ENCODE measurements around the gene SLC32A1. TPM values are rescaled to one million over a fixed set of nuclear protein-coding genes. Genes with fewer than 3 reads are reported as not detected.
A peak's percentile ranks its signal among the peaks of the same experiment; 100 is the strongest.

Gene SLC32A1, protein sequence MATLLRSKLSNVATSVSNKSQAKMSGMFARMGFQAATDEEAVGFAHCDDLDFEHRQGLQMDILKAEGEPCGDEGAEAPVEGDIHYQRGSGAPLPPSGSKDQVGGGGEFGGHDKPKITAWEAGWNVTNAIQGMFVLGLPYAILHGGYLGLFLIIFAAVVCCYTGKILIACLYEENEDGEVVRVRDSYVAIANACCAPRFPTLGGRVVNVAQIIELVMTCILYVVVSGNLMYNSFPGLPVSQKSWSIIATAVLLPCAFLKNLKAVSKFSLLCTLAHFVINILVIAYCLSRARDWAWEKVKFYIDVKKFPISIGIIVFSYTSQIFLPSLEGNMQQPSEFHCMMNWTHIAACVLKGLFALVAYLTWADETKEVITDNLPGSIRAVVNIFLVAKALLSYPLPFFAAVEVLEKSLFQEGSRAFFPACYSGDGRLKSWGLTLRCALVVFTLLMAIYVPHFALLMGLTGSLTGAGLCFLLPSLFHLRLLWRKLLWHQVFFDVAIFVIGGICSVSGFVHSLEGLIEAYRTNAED
- polyA plus RNA-seq (2013, experiment 1 of 2), result not detected
- polyA plus RNA-seq (2013, experiment 2 of 2), result not detected

DNA sequence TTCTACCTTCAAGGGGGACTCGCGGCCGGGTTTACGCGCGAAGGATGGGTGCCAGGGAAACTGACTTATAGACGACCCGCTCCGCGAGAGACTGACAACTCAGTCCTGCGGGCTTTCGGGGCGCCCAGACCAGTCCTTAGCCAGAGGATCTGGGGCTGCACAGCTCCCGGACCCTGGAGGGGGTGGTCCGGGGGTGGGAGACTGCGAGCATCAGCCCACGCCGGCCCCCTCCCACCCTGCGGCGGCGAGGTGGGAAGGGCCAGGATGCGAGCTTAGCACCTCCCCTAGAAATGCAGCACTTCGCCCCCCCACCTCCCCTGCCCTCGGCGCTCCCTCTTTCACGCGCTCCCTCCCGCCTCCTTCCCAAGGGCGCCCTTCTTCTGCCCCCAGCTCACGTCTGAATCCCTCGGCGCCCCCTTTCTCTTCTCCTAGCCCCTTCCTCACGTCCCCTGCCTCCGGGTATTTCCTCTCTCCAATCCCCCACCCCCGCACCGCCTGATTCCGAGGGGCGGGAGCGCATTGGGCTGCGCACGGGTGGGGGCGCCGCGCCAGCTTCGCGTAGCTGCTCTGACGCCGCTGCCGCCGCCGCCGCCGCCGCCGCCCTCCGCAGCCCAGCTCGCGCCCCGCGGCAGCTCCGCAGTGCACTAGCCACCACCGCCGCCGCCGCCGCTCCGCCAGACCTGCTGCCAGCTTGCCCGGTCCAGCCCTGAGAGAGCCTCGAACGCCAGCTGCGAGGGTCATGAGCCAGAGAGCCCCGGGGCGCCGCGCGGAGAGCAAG is at the start of gene SLC32A1:
Gene SLC32A1, plus strand, starts transcription at position 639 of the 778 bp plus-strand sequence. CDS start 239 bp downstream, outside the sequence.
- Histone ChIP-seq H3K79me1 (replicated peaks; ENCODE audit: low read length, poor library complexity, severe bottlenecking) (no peaks in the 10 kb centered on the region), H2BK15ac (ENCODE audit: low read depth, poor library complexity, severe bottlenecking) (no peak within 1 kb of the TSS), H2BK5ac (ENCODE audit: low read depth, low read length, poor library complexity, severe bottlenecking) (no peak within 1 kb of the TSS), H3K36me3 (ENCODE audit: control insufficient read depth in 1 of 2, insufficient read depth in 2 of 2, low read depth in 1 of 2, low read length in 2 of 2) (no peaks in the 10 kb centered on the region), H3K18ac (ENCODE audit: low read depth in 1 of 2, low read length in 2 of 2) (no peak within 1 kb of the TSS), H3K27ac (ENCODE audit: low read length, poor library complexity, severe bottlenecking) (no peak within 1 kb of the TSS), H3K4me2 (ENCODE audit: low read length, poor library complexity, severe bottlenecking) (no peak within 1 kb of the TSS), H3K27me3 (ENCODE audit: control insufficient read depth in 1 of 2, insufficient read depth in 1 of 2, low read length in 2 of 2) (peaks cover 97 to 99% of the 10 kb centered on the region in 2 experiments), H4K8ac (ENCODE audit: low read length) (no peak within 1 kb of the TSS), H3K23ac (ENCODE audit: low read length in 2 of 2) (no peak within 1 kb of the TSS), H3K9me3 (ENCODE audit: control insufficient read depth, low read length) (peaks cover 2% of the 10 kb centered on the region), H3K4me1 (ENCODE audit: control insufficient read depth, insufficient read depth, low read depth, low read length) (peaks cover 27% of the 10 kb centered on the region), H3K4me3 (ENCODE audit: insufficient read depth in 1 of 2, low read depth in 1 of 2, low read length in 2 of 2) (no peak within 1 kb of the TSS), H3K14ac (ENCODE audit: low read length in 2 of 2) (no peak within 1 kb of the TSS), H2BK12ac (ENCODE audit: low read length in 2 of 2) (no peak within 1 kb of the TSS), H2AFZ (ENCODE audit: low read depth, low read length) (no peak within 1 kb of the TSS), H3K4ac (ENCODE audit: low read depth in 1 of 2, low read length in 2 of 2) (no peak within 1 kb of the TSS), H2BK120ac (ENCODE audit: low read depth, low read length) (no peak within 1 kb of the TSS), H3K9ac (ENCODE audit: low read length) (no peak within 1 kb of the TSS), H4K91ac (ENCODE audit: low read length) (no peak within 1 kb of the TSS), H2AK5ac (ENCODE audit: low read length, severe bottlenecking) (no peak within 1 kb of the TSS)
- 2% methylated on average over 70 of the region's 76 CpGs for WGBS
- no peak for DNase-seq

DNA sequence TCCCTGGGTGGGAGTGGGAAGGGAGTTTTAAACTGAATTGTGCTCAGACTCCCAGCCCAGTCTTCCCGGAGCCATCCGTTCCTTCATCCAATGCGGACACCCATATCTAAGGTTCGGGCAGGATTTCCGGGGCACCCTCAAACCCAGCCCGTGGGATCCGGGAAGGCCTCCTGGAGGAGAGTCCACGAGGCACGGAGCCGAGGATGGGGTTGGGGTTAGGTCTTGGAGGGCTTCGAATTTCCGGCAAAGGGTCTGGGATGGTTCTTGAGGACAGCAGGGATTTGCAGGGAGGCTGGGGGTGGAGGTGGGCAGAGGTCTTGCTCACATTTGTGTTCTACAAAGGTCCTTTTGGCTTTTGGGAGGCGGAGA is 49.5 kb upstream of the SLC32A1 start:
- H3K9ac ChIP-seq (ENCODE audit: low read length), result no peak overlapping the region
- peak overlapping the region; percentile 33 to 35 for H3K4me3 ChIP-seq (ENCODE audit: insufficient read depth in 1 of 2, low read depth in 1 of 2, low read length in 2 of 2)
- H3K27ac ChIP-seq (ENCODE audit: low read length, poor library complexity, severe bottlenecking), result no peak overlapping the region
- no peak overlapping the region for H2AK5ac ChIP-seq (ENCODE audit: low read length, severe bottlenecking)
- no peaks in the 10 kb centered on the region for H3K9me3 ChIP-seq (ENCODE audit: control insufficient read depth, low read length)
- H3K18ac ChIP-seq (ENCODE audit: low read depth in 1 of 2, low read length in 2 of 2), result no peak overlapping the region
- no peak overlapping the region for H2BK5ac ChIP-seq (ENCODE audit: low read depth, low read length, poor library complexity, severe bottlenecking)
- no peak overlapping the region for H2BK120ac ChIP-seq (ENCODE audit: low read depth, low read length)
- no peak overlapping the region for H3K4ac ChIP-seq (ENCODE audit: low read depth in 1 of 2, low read length in 2 of 2)
- no peak overlapping the region for H2BK15ac ChIP-seq (ENCODE audit: low read depth, poor library complexity, severe bottlenecking)
- no peak overlapping the region for H4K8ac ChIP-seq (ENCODE audit: low read length)
- no peak overlapping the region for H3K23ac ChIP-seq (ENCODE audit: low read length in 2 of 2)
- 57% methylated on average over 13 of the region's 13 CpGs for WGBS
- H2AFZ ChIP-seq (ENCODE audit: low read depth, low read length), result peak overlapping the region; percentile 7
- H4K91ac ChIP-seq (ENCODE audit: low read length), result no peak overlapping the region
- H3K27me3 ChIP-seq (ENCODE audit: control insufficient read depth in 1 of 2, insufficient read depth in 1 of 2, low read length in 2 of 2), result peaks cover 59 to 63% of the 10 kb centered on the region in 2 experiments
- H3K4me1 ChIP-seq (ENCODE audit: control insufficient read depth, insufficient read depth, low read depth, low read length), result peaks cover 10% of the 10 kb centered on the region
- H3K4me2 ChIP-seq (ENCODE audit: low read length, poor library complexity, severe bottlenecking), result peak overlapping the region; percentile 57
- H3K14ac ChIP-seq (ENCODE audit: low read length in 2 of 2), result no peak overlapping the region
- no peak overlapping the region for H2BK12ac ChIP-seq (ENCODE audit: low read length in 2 of 2)
- H3K79me1 ChIP-seq (replicated peaks; ENCODE audit: low read length, poor library complexity, severe bottlenecking), result no peaks in the 10 kb centered on the region
- H3K36me3 ChIP-seq (ENCODE audit: control insufficient read depth in 1 of 2, insufficient read depth in 2 of 2, low read depth in 1 of 2, low read length in 2 of 2), result no peaks in the 10 kb centered on the region
- DNase-seq, result no peak

DNA sequence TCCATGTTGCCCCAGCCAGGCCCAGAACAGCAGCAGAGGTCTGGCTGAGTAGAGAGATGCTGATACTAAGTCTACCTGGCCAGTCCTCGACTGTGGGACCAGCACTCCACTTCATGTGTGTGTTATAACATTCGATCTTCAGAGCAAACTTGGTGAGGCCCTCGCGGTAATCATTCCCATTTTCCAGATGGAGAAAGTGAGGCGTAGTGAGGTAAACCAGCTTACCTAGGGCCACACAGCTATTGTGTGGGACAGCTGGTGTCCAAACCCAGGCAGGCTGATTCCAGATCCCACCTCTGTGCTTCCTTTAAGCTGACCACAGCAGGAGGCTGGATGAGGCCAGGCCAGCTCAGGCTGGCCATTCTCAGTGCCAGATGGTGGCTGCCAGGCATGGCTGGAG is 47.7 kb upstream of the SLC32A1 start:
- Histone ChIP-seq H2AK5ac (ENCODE audit: low read length, severe bottlenecking) (no peak overlapping the region), H4K8ac (ENCODE audit: low read length) (no peak overlapping the region), H2BK5ac (ENCODE audit: low read depth, low read length, poor library complexity, severe bottlenecking) (no peak overlapping the region), H3K14ac (ENCODE audit: low read length in 2 of 2) (no peak overlapping the region), H2BK15ac (ENCODE audit: low read depth, poor library complexity, severe bottlenecking) (no peak overlapping the region), H3K27ac (ENCODE audit: low read length, poor library complexity, severe bottlenecking) (no peak overlapping the region), H4K91ac (ENCODE audit: low read length) (no peak overlapping the region), H3K4me1 (ENCODE audit: control insufficient read depth, insufficient read depth, low read depth, low read length) (peaks cover 10% of the 10 kb centered on the region), H3K79me1 (replicated peaks; ENCODE audit: low read length, poor library complexity, severe bottlenecking) (no peaks in the 10 kb centered on the region), H2AFZ (ENCODE audit: low read depth, low read length) (no peak overlapping the region), H3K4me2 (ENCODE audit: low read length, poor library complexity, severe bottlenecking) (no peak overlapping the region), H2BK12ac (ENCODE audit: low read length in 2 of 2) (no peak overlapping the region), H3K9ac (ENCODE audit: low read length) (no peak overlapping the region), H3K27me3 (ENCODE audit: control insufficient read depth in 1 of 2, insufficient read depth in 1 of 2, low read length in 2 of 2) (peaks cover 46 to 47% of the 10 kb centered on the region in 2 experiments), H3K9me3 (ENCODE audit: control insufficient read depth, low read length) (no peaks in the 10 kb centered on the region), H3K4ac (ENCODE audit: low read depth in 1 of 2, low read length in 2 of 2) (no peak overlapping the region), H3K23ac (ENCODE audit: low read length in 2 of 2) (no peak overlapping the region), H3K4me3 (ENCODE audit: insufficient read depth in 1 of 2, low read depth in 1 of 2, low read length in 2 of 2) (no peak overlapping the region), H3K36me3 (ENCODE audit: control insufficient read depth in 1 of 2, insufficient read depth in 2 of 2, low read depth in 1 of 2, low read length in 2 of 2) (no peaks in the 10 kb centered on the region), H2BK120ac (ENCODE audit: low read depth, low read length) (no peak overlapping the region), H3K18ac (ENCODE audit: low read depth in 1 of 2, low read length in 2 of 2) (no peak overlapping the region)
- WGBS, result 92% methylated on average over 5 of the region's 5 CpGs
- DNase-seq, result no peak
